Measurements from ENCODE around the gene ZNF668. TPM values are rescaled to one million over a fixed set of nuclear protein-coding genes. Genes with fewer than 3 reads are reported as not detected.
A peak's percentile ranks its signal among the peaks of the same experiment; 100 is the strongest.

Gene ZNF668
- total and polyA plus RNA-seq, 2 of the 4 experiments (the other 2 are of a cell fraction): 4.5 to 11.6 TPM

DNA sequence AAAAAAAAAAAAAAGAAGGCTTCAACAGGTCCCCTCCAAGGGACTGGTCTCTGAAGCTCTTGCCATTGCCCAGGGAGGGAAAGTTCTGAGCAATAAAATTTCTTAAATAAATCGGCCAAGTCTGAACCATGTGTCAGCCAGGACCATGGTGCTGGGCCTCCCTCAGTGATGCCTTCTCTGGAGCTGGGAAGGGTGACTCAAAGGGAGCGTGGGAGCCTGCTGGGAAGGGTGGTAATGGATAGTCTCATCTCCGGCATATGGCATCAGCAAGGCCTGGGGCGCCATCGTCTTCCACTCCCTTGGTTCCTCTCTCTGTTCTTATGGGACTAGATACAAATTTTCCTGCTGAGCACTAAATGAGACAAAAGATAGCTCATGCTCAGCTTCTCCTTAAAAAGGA, 18.3 kb upstream of the ZNF668 start:
- Histone ChIP-seq H3K23ac (ENCODE audit: low read depth, low read length) (no peak overlapping the region), H2BK5ac (ENCODE audit: low read depth, low read length, poor library complexity, severe bottlenecking) (no peak overlapping the region), H4K5ac (ENCODE audit: low read depth, low read length) (no peak overlapping the region), H3K4me3 (ENCODE audit: insufficient read depth, low read depth, low read length) (no peak overlapping the region), H3K56ac (ENCODE audit: extremely low read depth, insufficient read depth, low read length) (no peak overlapping the region), H4K91ac (ENCODE audit: insufficient read depth, low read depth, low read length) (no peak overlapping the region), H3K4me1 (ENCODE audit: control insufficient read depth, insufficient read depth, low read length) (peaks cover 3% of the 10 kb centered on the region), H3K4ac (ENCODE audit: low read depth, low read length) (no peak overlapping the region), H3K18ac (ENCODE audit: low read depth, low read length) (no peak overlapping the region), H3K9me1 (ENCODE audit: insufficient read depth, low read length) (peaks cover 15% of the 10 kb centered on the region), H2AFZ (replicated peaks; ENCODE audit: low read length, poor library complexity) (no peak overlapping the region), H3K9me3 (ENCODE audit: control insufficient read depth, insufficient read depth, low read length) (no peaks in the 10 kb centered on the region), H2AK9ac (replicated peaks; ENCODE audit: low read depth, low read length, poor library complexity) (peak overlapping the region; percentile 90), H4K20me1 (ENCODE audit: insufficient read depth, low read length) (peaks cover 17% of the 10 kb centered on the region), H3K27ac (ENCODE audit: insufficient read depth, low read length) (no peak overlapping the region), H3K14ac (replicated peaks; ENCODE audit: low read depth, low read length) (no peak overlapping the region), H2BK20ac (ENCODE audit: low read depth, low read length) (no peak overlapping the region), H3K79me1 (ENCODE audit: low read depth in 1 of 2, low read length in 2 of 2) (peaks cover 34 to 65% of the 10 kb centered on the region in 2 experiments; a peak in 3 of 4 replicates), H3K27me3 (ENCODE audit: control insufficient read depth, insufficient read depth, low read length) (no peaks in the 10 kb centered on the region), H3K4me2 (ENCODE audit: low read depth, low read length) (no peak overlapping the region), H4K8ac (ENCODE audit: low read depth in 2 of 2, low read length in 2 of 2) (no peak overlapping the region), H3K36me3 (ENCODE audit: control insufficient read depth, insufficient read depth, low read length) (peaks cover 21% of the 10 kb centered on the region), H2AK5ac (ENCODE audit: low read depth, low read length) (no peak overlapping the region; the same call in 1 of the 2 replicates), H3K9ac (ENCODE audit: low read depth, low read length) (no peak overlapping the region), H2BK120ac (ENCODE audit: low read depth, low read length) (no peak overlapping the region), H2BK15ac (ENCODE audit: low read depth, low read length) (no peak overlapping the region)
- intact Hi-C loops (cut with micrococcal nuclease) (loop anchor here (5.0 kb wide), 1 partner anchor 60 kb away; the partner anchor contains the start of gene STX4), dilution Hi-C loops (cut with HindIII; ENCODE audit: low sequenced_read_pairs, unreplicated experiment) (no loop called here), in situ Hi-C loops (cut with MboI; ENCODE audit: low sequenced_read_pairs) (no loop called here)
- POLR2A ChIA-PET (ENCODE audit: unreplicated experiment): no interaction called here
- 60% methylated on average over 1 of the region's 5 CpGs; no CpG with 5 or more reads in 1 of the 2 experiments for WGBS, 2 experiments (ENCODE audit: extremely low coverage in 2 of 2, insufficient read length in 1 of 2)
- CTCF ChIA-PET: interaction anchor here (0.8 kb wide), 1 partner anchor 18 kb away, joined by 4 read pairs; the partner anchor contains the start of gene ZNF646
- TF ChIP-seq MAZ (IDR thresholded peaks at IDR 0.05; ENCODE audit: borderline replicate concordance, low read depth, low read length) (no peak), USF2 (IDR thresholded peaks at IDR 0.05; ENCODE audit: low read depth, low read length) (no peak), MXI1 (IDR thresholded peaks at IDR 0.05; ENCODE audit: borderline replicate concordance, low read depth, low read length) (no peak), BHLHE40 (IDR thresholded peaks at IDR 0.05; ENCODE audit: low read depth, low read length) (no peak), MAFK (IDR thresholded peaks at IDR 0.05; ENCODE audit: low read depth, low read length) (no peak), FOS (IDR thresholded peaks at IDR 0.05; ENCODE audit: low read depth, low read length) (no peak), NFE2L2 (IDR thresholded peaks at IDR 0.05; ENCODE audit: low read depth, low read length) (no peak), CHD1 (IDR thresholded peaks at IDR 0.05; ENCODE audit: low read depth, low read length) (no peak), SMC3 (IDR thresholded peaks at IDR 0.05; ENCODE audit: low read depth, low read length) (no peak), CEBPB (IDR thresholded peaks at IDR 0.05; ENCODE audit: low read depth, low read length) (no peak)
- TF ChIP-seq, protein P1, sequence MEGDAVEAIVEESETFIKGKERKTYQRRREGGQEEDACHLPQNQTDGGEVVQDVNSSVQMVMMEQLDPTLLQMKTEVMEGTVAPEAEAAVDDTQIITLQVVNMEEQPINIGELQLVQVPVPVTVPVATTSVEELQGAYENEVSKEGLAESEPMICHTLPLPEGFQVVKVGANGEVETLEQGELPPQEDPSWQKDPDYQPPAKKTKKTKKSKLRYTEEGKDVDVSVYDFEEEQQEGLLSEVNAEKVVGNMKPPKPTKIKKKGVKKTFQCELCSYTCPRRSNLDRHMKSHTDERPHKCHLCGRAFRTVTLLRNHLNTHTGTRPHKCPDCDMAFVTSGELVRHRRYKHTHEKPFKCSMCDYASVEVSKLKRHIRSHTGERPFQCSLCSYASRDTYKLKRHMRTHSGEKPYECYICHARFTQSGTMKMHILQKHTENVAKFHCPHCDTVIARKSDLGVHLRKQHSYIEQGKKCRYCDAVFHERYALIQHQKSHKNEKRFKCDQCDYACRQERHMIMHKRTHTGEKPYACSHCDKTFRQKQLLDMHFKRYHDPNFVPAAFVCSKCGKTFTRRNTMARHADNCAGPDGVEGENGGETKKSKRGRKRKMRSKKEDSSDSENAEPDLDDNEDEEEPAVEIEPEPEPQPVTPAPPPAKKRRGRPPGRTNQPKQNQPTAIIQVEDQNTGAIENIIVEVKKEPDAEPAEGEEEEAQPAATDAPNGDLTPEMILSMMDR (conservative IDR thresholded peaks at IDR 0.05; ENCODE audit: low read depth, low read length): no peak
- TF ChIP-seq, protein P2, sequence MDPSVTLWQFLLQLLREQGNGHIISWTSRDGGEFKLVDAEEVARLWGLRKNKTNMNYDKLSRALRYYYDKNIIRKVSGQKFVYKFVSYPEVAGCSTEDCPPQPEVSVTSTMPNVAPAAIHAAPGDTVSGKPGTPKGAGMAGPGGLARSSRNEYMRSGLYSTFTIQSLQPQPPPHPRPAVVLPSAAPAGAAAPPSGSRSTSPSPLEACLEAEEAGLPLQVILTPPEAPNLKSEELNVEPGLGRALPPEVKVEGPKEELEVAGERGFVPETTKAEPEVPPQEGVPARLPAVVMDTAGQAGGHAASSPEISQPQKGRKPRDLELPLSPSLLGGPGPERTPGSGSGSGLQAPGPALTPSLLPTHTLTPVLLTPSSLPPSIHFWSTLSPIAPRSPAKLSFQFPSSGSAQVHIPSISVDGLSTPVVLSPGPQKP (IDR thresholded peaks at IDR 0.05; ENCODE audit: borderline replicate concordance, low read depth, low read length): no peak
- DNase-seq (peak; percentile 55), ATAC-seq (ENCODE audit: low read depth) (no peak)
- BruUV-seq (replicated peaks): no TSS peak

All from IMR-90 (cell line).